AG04449 (cell line): Measurements from ENCODE around the gene FAM184B.

ENCODE experiments used
- CTCF ChIA-PET: fragments of 350-600 bp; formaldehyde crosslinking; extraction: SDS; loops from one replicate; lab custom pipeline; 2021; ENCODE audit warnings: antibody characterized with exemption; lab: Yijun Ruan, JAX
- POLR2A ChIA-PET: fragments of 400-600, 350-600 bp; formaldehyde crosslinking; extraction: SDS; loops from one replicate; lab custom pipeline; 2020; ENCODE audit warnings: antibody characterized with exemption, inconsistent platforms; lab: Yijun Ruan, JAX
- DNase-seq: peaks from one replicate; pipeline ENCODE4 v3.0.0-alpha.2; 2010; ENCODE audit warnings: low read depth, low spot score
- H3K4me3 ChIP-seq: 2 replicates; pipeline ENCODE4 v1.5.1; 2011; ENCODE audit warnings: low read depth, mild to moderate bottlenecking, control low read depth, low read length
- TF ChIP-seq, protein P1 (sequence below): IDR thresholded peaks from one replicate; pipeline ENCODE4 v1.5.1; 2011; ENCODE audit warnings: mild to moderate bottlenecking, moderate library complexity, low read length, control low read depth, inconsistent platforms; ENCODE audit not compliant: insufficient read depth; ENCODE audit errors: missing control alignments

The FAM184B gene

DNA sequence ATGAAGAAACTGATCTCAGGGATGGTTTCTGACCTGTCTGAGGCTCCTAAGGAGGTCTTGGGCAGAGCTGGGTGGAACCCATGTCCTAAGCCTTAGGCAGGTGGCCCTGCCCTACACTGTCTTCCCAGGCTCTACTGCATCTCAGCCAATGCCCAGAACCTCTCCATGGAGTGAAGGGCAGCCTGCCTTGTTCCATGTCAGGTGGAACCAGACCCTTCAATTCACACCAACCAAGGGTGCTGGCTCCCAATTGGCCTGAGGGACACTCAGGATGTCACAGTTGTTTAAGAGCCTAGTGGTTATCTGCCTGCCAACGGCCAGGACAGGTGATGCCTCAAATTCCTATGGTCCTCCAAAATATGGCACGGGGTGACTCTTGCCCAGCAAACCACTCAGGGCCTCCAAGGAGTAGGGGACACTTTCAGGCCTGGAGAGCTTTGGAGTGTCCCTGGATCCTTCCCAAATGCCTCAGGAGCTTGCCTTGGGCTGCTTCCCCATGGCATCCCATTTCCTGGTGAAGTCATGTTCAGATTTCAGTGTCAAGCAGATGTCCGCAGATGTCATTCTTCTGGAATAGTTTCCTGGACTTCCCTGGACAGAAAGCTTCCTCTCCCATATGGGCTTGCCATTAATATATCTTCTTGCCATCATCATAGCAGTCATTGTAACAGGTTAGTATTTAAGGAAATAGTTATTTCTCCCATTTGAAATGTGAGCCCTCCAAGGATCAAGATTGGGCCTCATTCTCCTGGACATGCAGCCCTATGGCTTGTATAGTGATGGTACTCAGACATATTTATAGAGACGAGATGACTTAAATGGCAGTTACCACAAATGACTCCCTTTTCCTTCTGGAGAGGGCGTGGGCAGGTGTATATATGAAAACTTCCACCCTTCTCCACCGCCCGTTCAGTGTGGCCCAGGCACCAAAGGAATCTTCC lies 99.9 kb downstream of the FAM184B start:
- TF ChIP-seq, protein P1, sequence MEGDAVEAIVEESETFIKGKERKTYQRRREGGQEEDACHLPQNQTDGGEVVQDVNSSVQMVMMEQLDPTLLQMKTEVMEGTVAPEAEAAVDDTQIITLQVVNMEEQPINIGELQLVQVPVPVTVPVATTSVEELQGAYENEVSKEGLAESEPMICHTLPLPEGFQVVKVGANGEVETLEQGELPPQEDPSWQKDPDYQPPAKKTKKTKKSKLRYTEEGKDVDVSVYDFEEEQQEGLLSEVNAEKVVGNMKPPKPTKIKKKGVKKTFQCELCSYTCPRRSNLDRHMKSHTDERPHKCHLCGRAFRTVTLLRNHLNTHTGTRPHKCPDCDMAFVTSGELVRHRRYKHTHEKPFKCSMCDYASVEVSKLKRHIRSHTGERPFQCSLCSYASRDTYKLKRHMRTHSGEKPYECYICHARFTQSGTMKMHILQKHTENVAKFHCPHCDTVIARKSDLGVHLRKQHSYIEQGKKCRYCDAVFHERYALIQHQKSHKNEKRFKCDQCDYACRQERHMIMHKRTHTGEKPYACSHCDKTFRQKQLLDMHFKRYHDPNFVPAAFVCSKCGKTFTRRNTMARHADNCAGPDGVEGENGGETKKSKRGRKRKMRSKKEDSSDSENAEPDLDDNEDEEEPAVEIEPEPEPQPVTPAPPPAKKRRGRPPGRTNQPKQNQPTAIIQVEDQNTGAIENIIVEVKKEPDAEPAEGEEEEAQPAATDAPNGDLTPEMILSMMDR = no peak
- ChIA-PET CTCF (no interaction called here), POLR2A (no interaction called here)
- no peak for DNase-seq
- no peak overlapping the region for H3K4me3 ChIP-seq

DNA sequence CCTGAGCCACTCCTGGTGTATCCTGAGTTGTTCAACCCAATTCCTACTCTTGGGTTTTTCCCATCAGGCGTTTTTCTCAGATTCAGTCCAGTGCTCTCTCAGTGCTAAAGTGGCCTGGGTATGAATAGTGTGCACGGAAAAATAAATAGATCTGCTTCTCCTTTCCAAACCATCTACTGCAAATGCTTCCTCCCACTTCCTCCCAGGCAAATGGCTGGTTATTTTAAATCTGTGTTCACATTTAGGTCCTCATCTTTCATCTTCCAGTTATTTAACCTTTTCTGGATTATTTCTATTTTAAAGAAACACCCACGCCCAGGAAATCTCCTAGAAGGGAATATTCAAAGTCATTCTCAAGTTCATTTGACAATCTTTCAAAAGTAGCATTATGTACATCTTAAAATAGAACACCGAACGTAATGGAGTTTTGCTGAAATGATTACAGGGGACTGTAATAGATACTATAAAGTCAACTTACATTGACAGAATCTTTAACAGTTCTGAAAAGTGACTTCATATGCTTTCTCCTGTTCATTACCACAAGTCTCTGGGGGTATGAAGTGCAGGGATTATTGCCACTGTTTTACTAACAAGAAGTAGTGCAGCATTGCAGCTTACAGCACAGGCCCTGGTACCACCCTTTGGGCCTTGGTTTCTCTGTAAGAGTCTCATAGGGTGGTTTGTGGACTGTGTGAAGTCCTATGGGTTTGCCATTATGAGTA lies 100.7 kb downstream of the FAM184B start:
- no peak overlapping the region for H3K4me3 ChIP-seq
- DNase-seq = no peak
- ChIA-PET POLR2A (no interaction called here), CTCF (no interaction called here)
- TF ChIP-seq, protein P1 = no peak

DNA sequence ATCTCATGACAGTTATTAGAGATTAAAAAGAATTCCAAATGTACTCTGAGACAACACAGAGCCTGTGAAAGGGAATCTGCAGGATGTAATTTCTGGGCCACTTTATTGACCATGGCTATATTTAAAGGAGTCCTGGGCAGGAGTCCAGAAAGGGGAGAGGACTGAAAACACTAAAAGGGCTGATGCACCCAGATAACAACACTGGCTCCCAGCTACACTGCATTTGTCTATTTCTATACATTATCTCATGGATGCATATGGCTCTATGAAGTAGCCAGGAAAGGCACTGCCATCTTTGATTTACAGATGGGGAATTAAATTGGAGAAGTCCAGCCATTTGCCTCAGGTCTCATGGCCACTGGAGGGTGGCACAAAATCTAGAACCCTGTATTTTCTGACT lies 111.0 kb downstream of the FAM184B start:
- H3K4me3 ChIP-seq = no peak overlapping the region
- CTCF ChIA-PET = no interaction called here
- no peak for DNase-seq
- TF ChIP-seq, protein P1 = no peak
- POLR2A ChIA-PET = no interaction called here

DNA sequence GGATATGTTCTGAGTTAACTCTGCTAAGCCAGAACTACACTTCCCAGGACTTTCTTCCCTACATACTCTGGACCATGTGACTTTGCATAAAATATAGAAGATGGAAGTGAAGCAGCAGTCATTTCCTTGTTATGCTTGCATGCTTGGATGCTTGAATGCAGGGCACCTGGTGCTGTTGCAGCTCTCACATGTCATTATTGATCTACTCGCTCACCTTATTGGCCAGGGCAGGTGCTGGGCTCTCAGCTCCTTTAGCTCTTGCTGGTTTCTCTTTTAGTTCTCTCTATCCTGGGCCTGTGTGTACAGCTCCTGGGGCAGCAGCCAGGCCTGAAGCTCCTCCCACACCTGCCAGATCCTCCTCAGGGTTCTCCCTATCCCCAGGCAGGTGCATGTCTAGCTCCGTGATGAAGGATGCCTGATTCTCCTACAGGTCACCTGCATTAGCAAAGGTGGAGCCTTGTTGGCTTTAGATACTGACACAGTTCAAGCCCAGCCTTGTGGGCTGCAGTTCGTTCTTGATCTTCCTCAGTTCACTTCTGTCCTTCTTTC lies 113.7 kb downstream of the FAM184B start:
- CTCF ChIA-PET = no interaction called here
- TF ChIP-seq, protein P1 = no peak

DNA sequence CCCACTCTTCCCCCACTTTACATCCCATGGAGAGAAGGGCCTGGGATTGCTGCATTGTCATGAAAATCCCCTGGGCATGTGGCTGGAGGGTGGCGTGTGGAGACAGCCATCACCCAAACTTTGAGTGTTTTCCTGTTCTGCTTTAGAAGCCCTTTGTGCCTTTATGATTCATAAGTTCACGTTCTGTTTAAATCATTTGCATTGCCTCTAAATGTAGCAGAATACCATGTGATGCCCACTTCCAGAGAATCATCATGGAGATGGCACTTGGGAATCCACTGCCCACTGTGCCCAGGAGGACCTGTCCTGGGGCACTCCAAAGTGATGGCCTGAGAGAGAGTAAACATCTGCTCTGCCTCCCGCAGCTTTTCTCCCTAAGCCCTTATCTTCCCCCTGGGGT lies 114.2 kb downstream of the FAM184B start:
- no peak overlapping the region for H3K4me3 ChIP-seq
- TF ChIP-seq, protein P1 = no peak
- POLR2A ChIA-PET = no interaction called here
- no peak for DNase-seq
- CTCF ChIA-PET = no interaction called here

More for the DNA sequence above, 113.7 kb downstream of the FAM184B start:
- H3K4me3 ChIP-seq = no peak overlapping the region
- POLR2A ChIA-PET = no interaction called here
- no peak for DNase-seq

DNA sequence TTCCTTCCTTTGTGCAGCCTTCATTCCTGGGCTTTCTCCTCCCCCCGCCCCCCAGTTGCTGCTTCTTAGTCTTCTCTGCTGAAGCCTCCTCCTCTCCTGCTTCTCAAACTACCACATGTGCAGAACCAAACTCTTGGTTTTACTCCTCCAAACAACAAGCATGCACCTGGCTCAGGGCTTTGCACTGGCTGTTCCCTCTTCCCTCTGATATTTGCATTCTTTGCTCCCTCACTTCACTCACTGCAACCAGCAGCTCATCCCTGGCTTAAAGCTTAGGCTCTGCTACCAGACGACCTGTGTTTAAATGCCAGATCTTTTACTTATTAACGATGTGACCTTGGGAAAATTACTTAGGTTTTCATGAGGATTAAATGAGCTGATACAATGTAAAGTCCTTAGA lies 115.6 kb downstream of the FAM184B start:
- TF ChIP-seq, protein P1 = no peak
- ChIA-PET CTCF (no interaction called here), POLR2A (no interaction called here)
- H3K4me3 ChIP-seq = no peak overlapping the region
- no peak for DNase-seq
